ENCODE measurements around the gene KCTD11.

Gene KCTD11

GRCh38 chr17:7313890-7314718 lies 37.9 kb upstream of the KCTD11 start:
- Histone ChIP-seq H3K36me3 (ENCODE audit: control insufficient read depth, insufficient read depth, low read length, severe bottlenecking) (peaks cover 74% of the 10 kb centered on the region), H3K9me3 (ENCODE audit: control insufficient read depth, low read length) (no peaks in the 10 kb centered on the region), H3K27me3 (replicated peaks; ENCODE audit: control insufficient read depth, insufficient read depth, low read length) (no peaks in the 10 kb centered on the region), H3K9ac (ENCODE audit: low read length) (peak overlapping the region; percentile 91), H3K4me1 (ENCODE audit: control insufficient read depth, insufficient read depth, low read length) (peaks cover 55% of the 10 kb centered on the region), H3K4me3 (ENCODE audit: low read length) (peak overlapping the region; percentile 90)
- no peak for DNase-seq (ENCODE audit: low read depth)

GRCh38 chr17:7314719-7315569 lies 37.0 kb upstream of the KCTD11 start, which contains the start of gene GPS2:
Gene GPS2 (minus strand): TSS chr17:7315360. CDS start chr17:7315052, 308 bp downstream.
- H3K27me3 ChIP-seq (replicated peaks; ENCODE audit: control insufficient read depth, insufficient read depth, low read length): no peaks in the 10 kb centered on the region
- peaks cover 67% of the 10 kb centered on the region for H3K36me3 ChIP-seq (ENCODE audit: control insufficient read depth, insufficient read depth, low read length, severe bottlenecking)
- H3K9ac ChIP-seq (ENCODE audit: low read length): peak within 1 kb of the TSS; percentile 91
- DNase-seq (ENCODE audit: low read depth): peak; percentile 93
- peak within 1 kb of the TSS; percentile 90 for H3K4me3 ChIP-seq (ENCODE audit: low read length)
- H3K9me3 ChIP-seq (ENCODE audit: control insufficient read depth, low read length): no peaks in the 10 kb centered on the region
- peaks cover 46% of the 10 kb centered on the region for H3K4me1 ChIP-seq (ENCODE audit: control insufficient read depth, insufficient read depth, low read length)

GRCh38 chr17:7315570-7316235 lies 36.3 kb upstream of the KCTD11 start:
- H3K4me1 ChIP-seq (ENCODE audit: control insufficient read depth, insufficient read depth, low read length): peaks cover 39% of the 10 kb centered on the region
- peaks cover 65% of the 10 kb centered on the region for H3K36me3 ChIP-seq (ENCODE audit: control insufficient read depth, insufficient read depth, low read length, severe bottlenecking)
- peak overlapping the region; percentile 90 for H3K4me3 ChIP-seq (ENCODE audit: low read length)
- no peaks in the 10 kb centered on the region for H3K27me3 ChIP-seq (replicated peaks; ENCODE audit: control insufficient read depth, insufficient read depth, low read length)
- no peaks in the 10 kb centered on the region for H3K9me3 ChIP-seq (ENCODE audit: control insufficient read depth, low read length)
- no peak for DNase-seq (ENCODE audit: low read depth)
- peak overlapping the region; percentile 91 for H3K9ac ChIP-seq (ENCODE audit: low read length)

- Histone ChIP-seq H3K4me1 (ENCODE audit: control insufficient read depth, insufficient read depth, low read length) (peaks cover 29% of the 10 kb centered on the region), H3K9ac (ENCODE audit: low read length) (no peak overlapping the region), H3K27me3 (replicated peaks; ENCODE audit: control insufficient read depth, insufficient read depth, low read length) (no peaks in the 10 kb centered on the region), H3K9me3 (ENCODE audit: control insufficient read depth, low read length) (no peaks in the 10 kb centered on the region), H3K36me3 (ENCODE audit: control insufficient read depth, insufficient read depth, low read length, severe bottlenecking) (peaks cover 66% of the 10 kb centered on the region), H3K4me3 (ENCODE audit: low read length) (no peak overlapping the region)
- no peak for DNase-seq (ENCODE audit: low read depth)
Observed at GRCh38 chr17:7317161-7317803, 34.7 kb upstream of the KCTD11 start.

GRCh38 chr17:7318121-7318860 lies 33.7 kb upstream of the KCTD11 start:
- Histone ChIP-seq H3K4me3 (ENCODE audit: low read length) (no peak overlapping the region), H3K9me3 (ENCODE audit: control insufficient read depth, low read length) (no peaks in the 10 kb centered on the region), H3K36me3 (ENCODE audit: control insufficient read depth, insufficient read depth, low read length, severe bottlenecking) (peaks cover 66% of the 10 kb centered on the region)

GRCh38 chr17:7321466-7321865 lies 30.5 kb upstream of the KCTD11 start:
- no peaks in the 10 kb centered on the region for H3K4me1 ChIP-seq (ENCODE audit: control insufficient read depth, insufficient read depth, low read length)
- no peak overlapping the region for H3K4me3 ChIP-seq (ENCODE audit: low read length)
- H3K9ac ChIP-seq (ENCODE audit: low read length): no peak overlapping the region
- H3K27me3 ChIP-seq (replicated peaks; ENCODE audit: control insufficient read depth, insufficient read depth, low read length): no peaks in the 10 kb centered on the region
- peaks cover 77% of the 10 kb centered on the region for H3K36me3 ChIP-seq (ENCODE audit: control insufficient read depth, insufficient read depth, low read length, severe bottlenecking)
- no peaks in the 10 kb centered on the region for H3K9me3 ChIP-seq (ENCODE audit: control insufficient read depth, low read length)
- no peak for DNase-seq (ENCODE audit: low read depth)

More at GRCh38 chr17:7318121-7318860, 33.7 kb upstream of the KCTD11 start:
- Histone ChIP-seq H3K9ac (ENCODE audit: low read length) (no peak overlapping the region), H3K27me3 (replicated peaks; ENCODE audit: control insufficient read depth, insufficient read depth, low read length) (no peaks in the 10 kb centered on the region), H3K4me1 (ENCODE audit: control insufficient read depth, insufficient read depth, low read length) (peaks cover 19% of the 10 kb centered on the region)
- no peak for DNase-seq (ENCODE audit: low read depth)

- no peak for DNase-seq (ENCODE audit: low read depth)
- Histone ChIP-seq H3K36me3 (ENCODE audit: control insufficient read depth, insufficient read depth, low read length, severe bottlenecking) (peaks cover 71% of the 10 kb centered on the region), H3K4me3 (ENCODE audit: low read length) (no peak overlapping the region), H3K9ac (ENCODE audit: low read length) (no peak overlapping the region), H3K9me3 (ENCODE audit: control insufficient read depth, low read length) (no peaks in the 10 kb centered on the region), H3K27me3 (replicated peaks; ENCODE audit: control insufficient read depth, insufficient read depth, low read length) (no peaks in the 10 kb centered on the region), H3K4me1 (ENCODE audit: control insufficient read depth, insufficient read depth, low read length) (peaks cover 2% of the 10 kb centered on the region)
Observed at GRCh38 chr17:7322520-7323194, 29.3 kb upstream of the KCTD11 start.

GRCh38 chr17:7323731-7324437 lies 28.1 kb upstream of the KCTD11 start:
- H3K36me3 ChIP-seq (ENCODE audit: control insufficient read depth, insufficient read depth, low read length, severe bottlenecking): peaks cover 59% of the 10 kb centered on the region
- H3K9me3 ChIP-seq (ENCODE audit: control insufficient read depth, low read length): no peaks in the 10 kb centered on the region
- no peak overlapping the region for H3K4me3 ChIP-seq (ENCODE audit: low read length)
- H3K27me3 ChIP-seq (replicated peaks; ENCODE audit: control insufficient read depth, insufficient read depth, low read length): no peaks in the 10 kb centered on the region
- H3K9ac ChIP-seq (ENCODE audit: low read length): no peak overlapping the region
- H3K4me1 ChIP-seq (ENCODE audit: control insufficient read depth, insufficient read depth, low read length): peaks cover 12% of the 10 kb centered on the region
- DNase-seq (ENCODE audit: low read depth): peak; percentile 59

GRCh38 chr17:7324438-7324779 lies 27.6 kb upstream of the KCTD11 start:
- DNase-seq (ENCODE audit: low read depth): no peak
- no peak overlapping the region for H3K4me3 ChIP-seq (ENCODE audit: low read length)
- peaks cover 12% of the 10 kb centered on the region for H3K4me1 ChIP-seq (ENCODE audit: control insufficient read depth, insufficient read depth, low read length)
- H3K9ac ChIP-seq (ENCODE audit: low read length): no peak overlapping the region
- H3K9me3 ChIP-seq (ENCODE audit: control insufficient read depth, low read length): no peaks in the 10 kb centered on the region
- H3K36me3 ChIP-seq (ENCODE audit: control insufficient read depth, insufficient read depth, low read length, severe bottlenecking): peaks cover 57% of the 10 kb centered on the region
- H3K27me3 ChIP-seq (replicated peaks; ENCODE audit: control insufficient read depth, insufficient read depth, low read length): no peaks in the 10 kb centered on the region
